Fibroblast of skin of right biceps (primary cell): ENCODE results near the gene NFYA.

ENCODE experiments used
- DNase-seq: peaks from one replicate; pipeline ENCODE4 v3.0.0-alpha.2; 2013

NFYA gene

DNA sequence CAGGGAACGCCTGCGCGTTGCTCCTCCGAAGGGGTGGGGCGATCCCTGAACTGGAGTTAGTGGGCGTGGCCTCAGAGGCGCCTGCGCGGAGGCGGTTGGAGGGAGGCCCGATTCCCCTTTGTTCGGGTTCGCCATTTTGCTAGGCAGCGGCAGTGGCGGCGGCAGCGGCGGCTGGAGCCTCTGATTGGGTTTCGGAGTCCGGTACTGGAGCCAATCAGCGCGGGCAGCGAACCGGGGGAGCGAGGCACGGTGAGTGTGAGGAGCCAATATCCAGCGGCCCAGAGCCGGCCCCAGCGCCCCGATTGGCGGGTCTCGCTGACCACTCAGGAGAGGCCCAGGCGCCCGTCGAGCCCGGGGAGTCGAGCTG is at the start of gene NFYA:
Gene NFYA, plus strand, starts transcription at position 139 of the 367 bp plus-strand sequence. CDS start 6,116 bp downstream, outside the sequence.
- DNase-seq: peak; percentile 99

DNA sequence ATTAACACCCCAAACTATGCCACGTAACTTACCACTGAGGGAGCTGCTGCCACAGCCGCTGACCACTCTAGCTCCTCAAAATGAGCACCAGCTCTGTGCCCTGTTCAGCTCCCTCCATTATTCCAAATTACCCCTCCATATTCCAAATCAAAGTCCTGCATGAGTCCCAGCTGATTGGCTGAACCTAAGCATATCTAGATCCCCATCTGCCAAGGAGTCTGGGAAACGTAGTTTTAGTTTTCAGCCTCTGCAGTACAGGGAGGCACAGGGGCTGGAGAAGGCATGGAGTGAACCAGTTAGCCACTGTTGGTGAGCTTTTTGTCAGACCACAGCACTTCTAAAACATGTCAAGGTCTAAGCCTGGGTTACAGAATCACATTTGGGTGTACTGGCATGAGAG is 49.7 kb upstream of the NFYA start:
- DNase-seq: no peak

DNA sequence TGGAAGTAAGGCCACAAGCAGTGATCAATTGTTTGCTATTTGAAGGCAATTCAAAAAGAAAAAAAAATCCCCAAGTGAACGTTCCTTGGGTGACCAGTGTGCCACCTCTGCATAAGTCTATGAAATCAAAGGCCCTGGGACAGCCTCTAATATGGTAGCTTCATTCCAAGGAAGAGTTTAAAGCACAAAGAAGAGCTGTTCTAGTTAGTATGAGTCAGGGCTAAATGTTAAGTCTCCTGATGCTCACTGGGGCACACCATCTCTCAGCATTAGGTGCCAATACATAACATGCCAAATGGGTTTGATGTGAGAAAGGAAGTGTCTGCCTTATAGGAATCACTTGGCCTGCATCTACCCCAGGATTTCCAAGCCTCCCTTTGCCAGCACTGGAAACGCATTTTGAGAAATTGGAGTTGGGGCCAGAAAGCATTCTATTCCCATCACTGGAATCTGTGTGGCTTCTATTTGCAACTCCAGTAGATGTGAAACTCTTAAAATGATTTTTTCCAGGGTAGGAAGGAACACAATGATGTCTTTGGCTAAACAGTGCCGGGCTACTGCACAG is 46.7 kb upstream of the NFYA start:
- DNase-seq: no peak

DNA sequence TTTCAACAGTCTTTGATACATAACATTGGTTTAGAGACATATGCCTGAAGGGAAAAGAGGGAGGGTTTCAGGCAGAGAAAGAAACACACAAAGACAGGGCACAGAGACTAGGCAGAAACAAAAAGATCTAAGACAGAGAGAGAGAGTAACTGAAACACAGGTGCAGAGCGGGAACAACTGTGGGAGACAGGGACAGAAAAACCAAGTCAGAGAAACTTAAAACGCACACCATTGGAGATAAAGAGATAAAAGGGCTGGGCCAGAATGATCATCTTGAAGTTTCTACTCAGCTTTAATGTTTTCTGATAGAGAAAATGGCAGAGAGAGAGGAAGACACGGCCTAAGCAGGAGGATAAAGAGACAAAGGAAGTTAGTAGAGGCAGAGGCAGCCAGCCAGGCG is 45.5 kb upstream of the NFYA start:
- DNase-seq: no peak

DNA sequence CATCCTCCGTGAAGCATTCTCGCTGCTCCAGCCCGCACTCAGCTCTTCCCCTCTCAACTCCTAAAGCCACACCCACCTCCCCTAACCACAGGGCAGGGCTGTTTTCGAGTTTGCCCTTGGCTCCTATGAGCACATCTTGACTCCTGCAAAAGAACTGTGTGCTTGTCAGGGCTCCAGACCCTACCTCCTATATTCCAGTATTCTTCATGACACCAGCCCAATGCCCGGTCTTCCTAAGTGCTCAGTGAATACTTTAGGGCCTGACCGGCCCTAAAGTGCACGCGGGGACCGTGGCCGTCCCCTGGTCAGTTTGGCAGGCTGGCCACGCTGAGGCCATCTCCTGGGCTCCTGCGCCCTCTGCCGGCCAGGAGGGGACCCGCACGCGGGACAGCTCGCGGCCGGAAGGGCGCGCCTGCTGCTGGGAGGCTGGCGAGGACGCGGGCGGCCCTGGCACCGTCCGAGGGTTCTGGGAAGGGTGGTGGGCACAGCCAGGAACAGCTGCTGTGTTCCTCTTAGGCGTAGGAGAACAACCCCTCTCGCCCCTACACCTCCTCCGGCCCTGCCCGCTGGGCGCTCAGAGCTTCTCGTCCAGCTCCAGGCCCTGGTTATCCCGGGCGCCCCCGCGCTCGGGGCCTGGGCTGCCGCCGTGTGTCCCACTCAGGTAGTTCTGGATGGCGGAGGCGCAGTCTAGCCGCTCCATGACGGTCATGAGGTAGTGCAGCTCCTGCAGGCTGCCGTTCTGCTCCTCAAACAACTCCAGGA is 44.8 kb upstream of the NFYA start:
- peak; percentile 72 for DNase-seq

DNA sequence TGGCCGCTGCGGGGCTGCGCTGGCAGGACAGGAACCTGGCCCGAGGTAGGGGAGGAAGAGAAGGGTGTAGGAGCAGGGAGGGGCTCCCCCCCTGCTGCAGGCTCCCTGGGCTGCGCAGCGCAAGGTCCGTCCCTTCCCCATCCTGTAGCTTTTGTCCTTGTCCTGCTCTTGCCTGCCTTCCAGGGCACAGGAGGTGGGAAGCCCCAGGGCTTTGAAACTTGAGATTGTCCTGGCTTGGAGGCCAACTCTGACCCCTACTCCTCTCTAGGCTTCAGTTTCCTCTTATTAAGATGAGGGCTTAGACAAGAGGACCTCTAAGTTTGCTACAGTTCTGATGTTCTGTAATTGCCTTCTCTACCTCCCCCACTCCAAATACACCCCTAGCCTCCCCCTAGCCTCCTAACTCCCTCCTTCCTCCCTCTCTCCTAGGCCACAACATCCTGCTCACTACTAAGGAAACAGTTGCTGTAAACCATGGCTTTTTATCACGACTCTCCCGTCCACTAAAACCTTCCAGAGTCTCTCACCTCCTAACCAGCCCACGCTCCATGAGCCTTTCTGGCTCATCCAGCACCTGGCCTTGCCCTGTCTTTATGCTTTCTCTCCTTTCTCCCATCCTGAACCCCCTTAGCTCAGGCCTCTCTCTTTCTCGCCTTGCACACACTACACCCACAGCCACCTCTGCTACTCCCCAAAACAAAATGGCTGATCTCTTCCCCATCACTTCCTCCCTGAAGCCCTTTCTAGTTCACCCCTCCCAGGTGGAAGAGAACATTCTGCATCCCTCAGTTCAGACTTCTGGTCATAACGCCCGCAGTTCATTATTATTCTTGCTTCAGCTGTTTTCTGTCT is 44.0 kb upstream of the NFYA start:
- no peak for DNase-seq

DNA sequence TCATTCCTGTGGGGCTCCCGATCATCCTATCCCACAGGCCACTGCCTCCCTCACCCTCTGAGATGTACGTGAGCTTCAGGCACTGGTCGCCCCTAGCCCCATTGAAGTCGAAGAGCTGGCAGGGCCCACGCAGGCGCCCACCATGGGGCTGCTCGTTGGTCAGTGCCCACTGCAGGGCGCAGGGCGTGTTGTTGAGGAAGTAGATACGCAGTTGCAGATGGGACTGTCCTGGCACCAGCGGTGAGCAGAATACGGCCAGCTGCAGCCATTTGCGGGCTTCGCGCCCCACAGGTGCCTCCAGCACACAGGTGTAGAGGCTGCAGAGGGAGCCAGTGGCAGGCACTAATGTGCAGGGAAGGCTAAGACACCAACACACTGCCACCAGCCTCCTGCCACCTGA is 39.9 kb upstream of the NFYA start:
- DNase-seq: no peak

DNA sequence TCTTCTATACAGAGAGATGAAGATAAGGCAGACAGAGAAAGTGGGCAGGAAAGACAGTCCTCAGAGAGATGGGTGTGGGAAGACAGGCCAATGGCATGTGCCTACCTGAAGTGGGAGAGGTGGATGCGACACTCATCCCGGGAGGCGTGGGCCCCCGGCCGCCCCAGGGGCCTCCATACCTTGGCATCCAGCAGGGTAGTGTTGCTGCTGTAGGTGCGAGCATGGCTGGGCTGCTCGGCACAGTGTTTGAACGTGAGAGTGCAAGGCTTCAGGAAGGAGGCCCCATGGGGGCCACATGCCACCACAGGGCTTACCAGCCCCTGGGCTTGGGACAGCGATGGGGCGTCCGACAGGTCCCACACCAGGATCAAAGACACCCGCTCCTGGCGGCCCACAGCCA is 39.0 kb upstream of the NFYA start:
- no peak for DNase-seq

DNA sequence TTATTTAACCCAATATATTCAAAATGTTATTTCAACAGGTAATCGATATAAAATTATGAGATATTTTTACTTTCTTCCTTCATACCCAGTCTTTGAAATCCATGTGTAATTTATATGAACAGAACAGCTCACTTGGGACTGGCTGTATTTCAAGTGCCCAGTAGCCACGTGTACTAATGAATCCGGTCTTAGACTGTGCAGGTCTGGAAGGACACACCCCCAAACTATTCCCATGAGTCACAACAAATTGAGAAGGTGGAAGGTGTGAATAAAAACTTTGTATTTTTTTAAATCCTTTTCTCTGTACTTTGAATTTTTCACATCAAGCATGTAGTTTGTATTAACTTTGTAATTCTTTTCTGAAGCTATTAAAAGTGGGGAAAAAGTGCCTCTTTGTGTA is 36.6 kb upstream of the NFYA start:
- DNase-seq: no peak

DNA sequence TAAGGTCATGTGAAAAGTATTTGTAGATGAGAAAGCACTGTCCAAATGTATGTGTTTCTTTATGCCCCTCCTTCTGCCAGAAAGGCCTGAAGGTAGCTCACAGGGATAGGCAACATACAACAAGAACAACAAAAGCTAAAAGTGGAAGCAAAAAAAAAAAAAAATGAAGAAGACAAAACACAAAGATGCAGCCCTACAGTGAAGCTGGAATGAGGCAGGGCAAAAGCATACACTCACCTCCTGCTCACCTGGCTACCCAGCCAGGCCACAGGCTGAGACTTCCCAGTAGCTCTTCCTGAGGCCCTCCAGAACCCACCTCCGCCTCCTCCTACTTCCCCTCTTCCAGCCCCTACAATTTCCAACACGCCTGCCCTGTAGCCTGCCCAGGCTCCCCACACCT is 36.2 kb upstream of the NFYA start:
- no peak for DNase-seq

DNA sequence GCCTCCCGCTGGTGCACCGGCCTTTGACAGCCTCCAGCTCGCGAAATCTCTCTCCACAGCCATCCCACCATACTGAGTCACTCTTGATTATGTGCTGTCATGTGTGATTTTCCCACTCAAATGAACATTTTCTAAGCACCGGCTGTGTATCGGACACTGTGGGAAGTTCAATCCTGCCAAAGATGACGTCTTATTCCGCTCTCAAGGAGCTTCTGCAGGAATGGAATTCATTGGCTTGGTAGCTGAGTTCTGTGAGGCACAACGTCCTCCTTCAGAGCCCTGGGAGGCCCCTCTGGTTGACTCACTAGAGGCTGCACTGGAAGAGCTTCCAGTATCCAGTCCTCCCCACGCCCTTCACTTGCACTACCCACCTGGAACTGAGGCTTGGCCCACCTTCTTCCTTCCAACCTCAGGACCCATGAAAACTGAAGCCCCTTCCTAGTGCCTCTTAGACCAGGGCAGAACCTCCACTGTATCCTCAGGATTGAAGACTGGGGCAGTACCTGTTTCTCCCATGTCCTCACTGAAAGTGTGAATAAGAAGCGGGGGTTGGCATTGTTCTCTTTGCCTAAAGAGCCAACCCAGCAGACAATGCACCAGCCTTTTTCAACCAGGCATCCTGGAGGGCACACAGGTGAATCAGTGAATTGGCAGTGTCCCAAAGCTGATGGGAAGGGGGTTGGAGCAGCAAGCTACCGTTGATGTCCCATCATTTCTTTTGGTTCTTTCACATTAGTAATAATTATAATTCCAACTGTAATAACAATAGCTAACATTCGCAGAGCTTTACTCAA is 35.5 kb upstream of the NFYA start:
- DNase-seq: peak; percentile 11

DNA sequence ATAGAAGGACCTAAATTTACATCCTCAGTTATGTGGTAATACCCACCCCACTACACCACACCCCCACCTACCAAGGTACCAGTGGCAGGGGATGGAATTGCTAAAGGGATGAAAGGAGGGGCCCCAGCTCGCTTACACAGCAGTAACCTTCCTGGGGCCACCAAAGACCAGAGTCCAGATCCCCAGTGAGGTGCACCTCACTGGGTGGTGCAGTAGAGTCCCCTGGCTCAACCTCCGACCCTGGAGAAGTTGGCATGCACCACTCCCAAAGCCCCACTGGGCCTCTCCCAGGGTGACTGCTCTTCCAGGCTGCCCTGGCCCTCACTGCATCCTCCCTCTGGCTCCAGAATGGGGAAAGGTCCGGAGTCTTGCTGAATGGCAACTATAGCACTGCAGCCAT is 34.6 kb upstream of the NFYA start:
- DNase-seq: no peak

DNA sequence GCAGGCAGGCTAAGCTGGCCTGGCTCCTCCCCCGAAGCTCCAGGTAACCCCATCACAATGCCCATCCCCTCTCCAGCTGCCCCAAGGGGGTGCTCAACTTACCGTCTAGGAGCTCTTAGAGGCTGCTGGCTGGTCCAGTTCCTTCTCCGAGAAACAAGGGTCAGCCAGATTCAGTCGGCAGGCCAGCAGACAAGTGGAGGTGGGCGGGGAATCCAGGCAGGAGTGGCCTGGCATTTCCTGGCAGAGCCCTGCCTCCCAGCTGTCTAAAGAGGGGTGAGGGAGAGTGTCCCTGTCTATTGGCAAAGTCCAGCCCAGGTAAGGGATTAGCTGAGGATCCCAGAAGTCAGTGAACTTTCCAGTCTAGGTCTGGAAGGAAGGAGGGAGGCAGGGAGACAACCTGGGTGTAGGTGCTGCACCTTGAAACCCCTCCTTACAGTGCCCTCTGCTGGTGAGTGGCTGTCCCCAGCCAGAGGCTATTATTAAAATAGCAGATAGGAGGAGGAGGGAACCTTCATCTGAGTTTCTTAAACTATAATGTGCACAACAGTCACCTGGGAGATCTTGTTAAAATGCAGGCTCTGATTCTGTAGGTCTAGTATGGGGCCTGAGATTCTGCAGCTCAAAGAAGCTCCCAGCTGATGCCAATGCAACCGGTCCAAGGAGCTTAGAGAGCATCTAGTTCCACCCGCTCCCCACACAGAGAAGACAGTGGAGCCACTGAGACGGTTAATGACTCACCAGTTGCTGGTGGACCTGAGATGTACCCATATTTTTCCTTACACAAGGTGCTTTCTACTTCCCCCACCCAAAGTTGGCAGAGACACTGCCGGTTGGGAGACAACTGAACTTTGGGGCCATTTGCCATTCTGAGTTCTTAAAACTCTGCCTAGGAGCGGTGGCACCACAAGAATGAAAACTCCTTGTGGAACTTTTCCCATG is 33.4 kb upstream of the NFYA start, which contains the start of gene UNC5CL:
Gene UNC5CL, minus strand, starts transcription at position 162 of the 939 bp plus-strand sequence. CDS start 4,147 bp downstream, outside the sequence.
- DNase-seq: peak; percentile 12

DNA sequence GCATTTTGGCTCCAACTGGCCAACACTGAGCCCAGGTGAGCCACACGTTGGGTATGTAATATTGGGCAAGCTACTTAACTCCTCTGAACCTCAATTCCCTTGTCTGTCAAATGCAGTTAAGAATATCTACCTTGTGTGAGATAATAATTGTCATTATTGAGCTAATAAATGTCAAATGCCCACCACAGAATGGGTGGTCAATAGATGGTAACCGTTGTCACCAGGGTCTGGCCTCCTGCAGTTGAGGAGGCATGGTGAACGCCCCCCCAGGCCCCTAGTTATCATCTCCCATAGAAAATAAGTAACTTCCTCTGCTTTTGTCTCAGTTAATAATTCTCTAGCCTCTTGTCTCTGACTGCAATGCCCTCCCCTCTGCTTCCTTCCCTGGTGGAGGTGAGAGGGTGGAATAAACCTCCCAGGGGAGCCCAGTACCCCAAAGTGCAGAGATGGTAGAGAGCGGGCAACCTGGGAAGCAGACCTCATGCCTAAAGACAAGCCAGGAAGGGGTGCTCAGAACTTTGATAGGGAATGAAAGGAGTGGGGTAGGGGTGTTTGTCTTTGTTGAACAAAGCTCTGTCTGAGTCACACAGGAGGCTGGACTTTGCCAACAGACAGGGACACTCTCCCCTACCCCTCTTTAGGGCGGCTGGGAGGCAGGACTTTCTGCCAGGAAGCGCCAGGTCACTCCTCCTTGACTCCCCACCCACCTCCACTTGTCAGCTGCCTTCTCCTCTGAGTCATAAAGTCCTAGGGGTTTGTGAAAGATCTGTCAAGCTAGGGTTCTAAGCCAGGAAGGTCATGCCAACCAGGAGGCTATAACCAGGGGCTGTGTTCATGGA is 32.5 kb upstream of the NFYA start:
- peak; percentile 12 for DNase-seq

DNA sequence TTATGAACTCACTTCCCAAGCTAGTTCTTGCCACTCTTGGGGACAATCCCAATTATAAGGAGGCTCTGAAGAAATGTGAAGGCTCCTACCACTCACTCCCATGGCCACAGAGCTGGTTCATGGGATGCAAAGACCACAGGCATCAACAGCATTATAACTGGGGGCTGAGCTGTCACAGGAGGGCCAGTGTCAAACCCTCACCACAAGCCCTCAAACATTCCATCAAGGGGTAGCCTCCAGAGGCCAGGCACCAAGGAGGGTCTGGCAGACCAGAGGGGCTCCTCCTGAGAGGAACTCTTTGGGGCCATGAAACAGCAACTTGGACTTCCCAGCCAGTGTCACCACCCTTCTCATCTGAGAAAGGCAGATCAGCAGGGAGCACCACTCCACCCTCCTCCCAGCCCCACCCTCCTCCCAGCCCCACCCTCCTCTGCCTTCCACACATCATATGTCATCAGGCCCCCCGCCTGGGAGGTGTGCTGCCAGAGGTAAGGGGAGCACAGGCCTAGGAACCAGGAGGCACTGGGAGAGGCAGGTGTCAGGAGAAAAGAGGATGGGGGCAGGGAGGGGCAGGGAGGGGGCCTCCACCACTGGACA is 31.7 kb upstream of the NFYA start:
- DNase-seq: no peak

DNA sequence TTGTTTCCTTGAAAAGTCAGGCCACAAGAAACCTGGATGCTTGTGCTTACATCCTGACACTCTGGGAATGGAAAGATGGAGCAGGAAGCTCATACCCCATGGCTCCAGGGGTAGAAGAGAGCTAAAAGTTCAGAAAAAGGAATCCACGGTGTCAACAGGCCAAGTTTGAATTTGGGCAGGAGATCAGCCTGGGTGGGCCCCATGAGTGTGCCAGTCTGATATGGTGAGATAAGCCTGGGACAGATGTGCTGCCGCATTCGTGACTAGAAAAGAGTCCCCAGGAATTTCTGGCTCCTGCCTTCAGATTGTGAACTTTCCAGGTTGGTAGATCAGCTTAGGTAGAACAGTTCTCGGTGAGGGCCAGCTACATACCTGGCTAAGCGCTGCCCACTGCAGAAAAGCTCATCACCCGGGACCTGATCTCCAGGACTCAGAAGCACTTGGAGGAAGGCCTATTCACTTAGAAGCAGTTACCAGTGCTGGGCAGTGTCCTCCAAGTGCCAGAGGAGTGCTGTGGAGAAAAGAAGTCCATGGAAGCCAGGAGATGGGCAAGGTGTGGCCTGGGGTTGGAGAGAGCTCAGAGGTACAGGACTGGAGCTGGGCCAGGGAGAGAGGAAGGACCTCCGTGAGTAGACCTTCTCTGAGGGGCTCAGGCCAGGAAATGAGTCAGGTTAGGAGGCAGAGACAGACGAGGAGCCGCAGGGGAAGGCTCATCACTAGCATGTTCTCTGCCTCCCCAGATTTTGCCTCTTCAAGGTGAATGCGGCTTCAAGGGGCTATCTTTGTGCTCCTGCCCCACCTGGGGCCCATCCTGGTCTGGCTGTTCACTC is 30.3 kb upstream of the NFYA start, which contains the start of gene TSPO2:
Gene TSPO2, plus strand, starts transcription at position 242 of the 830 bp plus-strand sequence. Its CDS starts 519 bp downstream, at position 761.
- no peak for DNase-seq

DNA sequence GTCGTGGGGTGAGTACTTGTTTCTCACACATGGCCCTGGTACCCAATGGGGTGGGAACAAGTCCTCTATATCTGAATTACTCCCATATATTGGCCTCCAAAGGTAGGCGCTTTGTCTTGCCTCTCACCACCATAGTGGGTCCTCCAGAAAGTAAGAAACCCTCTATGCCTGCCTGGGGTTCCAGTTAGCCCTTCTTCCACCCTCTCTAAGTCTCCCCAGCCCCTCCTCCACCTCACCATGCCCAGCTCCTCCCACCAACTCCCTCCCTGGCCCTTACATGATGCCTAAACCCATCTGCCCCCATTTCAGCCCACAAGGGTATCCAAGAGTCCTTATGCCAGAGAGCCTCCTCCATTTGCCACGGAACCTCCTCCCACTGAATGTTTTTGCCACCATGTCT is 29.6 kb upstream of the NFYA start:
- DNase-seq: no peak

DNA sequence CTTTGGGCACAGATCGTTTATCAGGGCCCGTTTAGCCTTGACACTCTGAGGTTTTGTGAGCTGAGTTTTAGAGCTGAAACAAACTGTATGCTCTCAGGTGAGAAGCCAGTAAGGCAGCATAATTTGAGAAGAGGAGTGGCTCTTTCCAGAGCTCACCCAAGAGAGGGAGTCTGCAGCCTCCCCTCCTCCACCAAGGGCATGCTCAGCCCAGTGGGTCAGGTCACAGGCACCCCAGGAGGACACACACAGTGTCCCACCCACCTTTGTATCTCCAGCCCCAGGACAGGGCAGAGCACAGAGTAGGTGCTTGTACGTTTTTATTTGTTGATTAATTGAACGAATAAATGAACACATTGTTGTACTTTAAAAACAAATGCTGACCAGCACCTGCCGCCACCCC is 27.1 kb upstream of the NFYA start:
- DNase-seq: no peak

DNA sequence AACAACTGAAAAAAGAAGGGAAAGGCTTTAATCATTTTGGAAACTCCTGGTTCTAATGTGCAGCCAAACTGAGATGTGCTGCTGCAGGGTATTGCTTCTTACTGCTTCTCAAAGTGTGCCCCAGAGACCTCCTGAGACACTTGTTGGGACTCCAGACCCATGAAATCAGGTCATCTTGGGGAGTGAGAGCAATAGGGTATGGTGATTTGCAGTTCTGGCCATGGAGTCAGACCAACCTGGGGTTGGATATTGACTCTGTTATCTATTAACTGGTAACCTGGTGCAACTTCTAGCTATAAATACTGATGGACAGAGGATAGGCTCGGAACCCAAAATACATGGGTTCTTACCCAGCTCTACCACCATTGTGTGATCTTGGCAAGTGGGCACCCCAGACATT is 26.7 kb upstream of the NFYA start:
- no peak for DNase-seq
